Stimulated activated naive CD8-positive, alpha-beta T cell treated with anti-CD3 and anti-CD28 coated beads, Interleukin-15, amount 100 ng/mL, for 72 hours (primary cell): Measurements from ENCODE around the gene ARHGEF16.
A peak's percentile ranks its signal among the peaks of the same experiment; 100 is the strongest.

ENCODE experiments used
- ATAC-seq: fragments of 150-1000 bp; cut with Tn5 transposase; 2 replicates; pipeline ENCODE4 v1.10.0; 2021; ENCODE audit warnings: mild to moderate bottlenecking, moderate library complexity
- DNase-seq, 2 donors: peaks; one replicate each; pipeline ENCODE4 v3.0.0; 2021 to 2022
- H3K27ac Mint-ChIP-seq, 2 donors: one replicate each; pipeline ENCODE4 v1.8.0; 2022; ENCODE audit warnings: mild to moderate bottlenecking in 2 of 2, mixed read lengths in 2 of 2, moderate library complexity in 2 of 2
- H3K27me3 Mint-ChIP-seq: one replicate; pipeline ENCODE4 v1.8.0; 2022; ENCODE audit warnings: mixed read lengths
- H3K4me1 Mint-ChIP-seq: one replicate; pipeline ENCODE4 v1.8.0; 2022; ENCODE audit warnings: mild to moderate bottlenecking, mixed read lengths
- H3K4me3 Mint-ChIP-seq, 2 donors: one replicate each; pipeline ENCODE4 v1.8.0; 2022; ENCODE audit warnings: mild to moderate bottlenecking in 2 of 2, mixed read lengths in 2 of 2, moderate library complexity in 1 of 2
- H3K9me3 Mint-ChIP-seq, 2 donors: one replicate each; pipeline ENCODE4 v1.8.0; 2022; ENCODE audit warnings: mixed read lengths in 2 of 2

ARHGEF16 gene

GRCh38 chr1:3474016-3474415 lies 19.6 kb downstream of the ARHGEF16 start:
- no peaks in the 10 kb centered on the region for H3K9me3 Mint-ChIP-seq
- no peak overlapping the region for H3K4me3 Mint-ChIP-seq
- no peaks in the 10 kb centered on the region for H3K4me1 Mint-ChIP-seq
- peaks cover 14% of the 10 kb centered on the region for H3K27me3 Mint-ChIP-seq
- H3K27ac Mint-ChIP-seq, result no peak overlapping the region
- ATAC-seq, result no peak
- no peak for DNase-seq

- no peak overlapping the region for H3K27ac Mint-ChIP-seq
- DNase-seq (no peak), ATAC-seq (no peak)
- H3K27me3 Mint-ChIP-seq, result peaks cover 14% of the 10 kb centered on the region
- no peak overlapping the region for H3K4me3 Mint-ChIP-seq
- H3K4me1 Mint-ChIP-seq, result no peaks in the 10 kb centered on the region
- H3K9me3 Mint-ChIP-seq, result no peaks in the 10 kb centered on the region
Observed at GRCh38 chr1:3474421-3474820, 20.0 kb downstream of the ARHGEF16 start.

GRCh38 chr1:3475839-3476573 lies 21.5 kb downstream of the ARHGEF16 start:
- DNase-seq (no peak), ATAC-seq (no peak)
- Mint-ChIP-seq H3K9me3 (no peaks in the 10 kb centered on the region), H3K27me3 (peaks cover 14% of the 10 kb centered on the region), H3K4me1 (no peaks in the 10 kb centered on the region), H3K4me3 (no peak overlapping the region), H3K27ac (no peak overlapping the region)

GRCh38 chr1:3476666-3477065 lies 22.2 kb downstream of the ARHGEF16 start:
- ATAC-seq (peak; percentile 33), DNase-seq (no peak)
- H3K27ac Mint-ChIP-seq, result no peak overlapping the region
- no peaks in the 10 kb centered on the region for H3K9me3 Mint-ChIP-seq
- no peak overlapping the region for H3K4me3 Mint-ChIP-seq
- peaks cover 14% of the 10 kb centered on the region for H3K27me3 Mint-ChIP-seq
- H3K4me1 Mint-ChIP-seq, result no peaks in the 10 kb centered on the region

GRCh38 chr1:3477241-3477995 lies 23.0 kb downstream of the ARHGEF16 start:
- ATAC-seq, result peak; percentile 67
- H3K27ac Mint-ChIP-seq, result no peak overlapping the region

GRCh38 chr1:3478187-3478586 lies 23.7 kb downstream of the ARHGEF16 start:
- DNase-seq (no peak), ATAC-seq (no peak)
- Mint-ChIP-seq H3K4me3 (no peak overlapping the region), H3K9me3 (no peaks in the 10 kb centered on the region), H3K27me3 (peaks cover 14% of the 10 kb centered on the region), H3K4me1 (no peaks in the 10 kb centered on the region), H3K27ac (no peak overlapping the region)

More at GRCh38 chr1:3477241-3477995, 23.0 kb downstream of the ARHGEF16 start:
- Mint-ChIP-seq H3K4me3 (no peak overlapping the region), H3K4me1 (no peaks in the 10 kb centered on the region), H3K27me3 (peaks cover 14% of the 10 kb centered on the region), H3K9me3 (no peaks in the 10 kb centered on the region)
- DNase-seq, result no peak

- ATAC-seq, result no peak
- Mint-ChIP-seq H3K27me3 (peaks cover 6% of the 10 kb centered on the region), H3K4me3 (no peak overlapping the region)
Observed at GRCh38 chr1:3479511-3480368, 25.3 kb downstream of the ARHGEF16 start.

GRCh38 chr1:3480369-3480719 lies 25.9 kb downstream of the ARHGEF16 start:
- H3K4me1 Mint-ChIP-seq, result peaks cover 6% of the 10 kb centered on the region
- no peak overlapping the region for H3K4me3 Mint-ChIP-seq
- no peak for ATAC-seq
- no peak for DNase-seq
- no peaks in the 10 kb centered on the region for H3K9me3 Mint-ChIP-seq
- no peak overlapping the region for H3K27ac Mint-ChIP-seq
- H3K27me3 Mint-ChIP-seq, result peaks cover 6% of the 10 kb centered on the region

More at GRCh38 chr1:3479511-3480368, 25.3 kb downstream of the ARHGEF16 start:
- H3K9me3 Mint-ChIP-seq, result no peaks in the 10 kb centered on the region
- no peak overlapping the region for H3K27ac Mint-ChIP-seq
- peaks cover 6% of the 10 kb centered on the region for H3K4me1 Mint-ChIP-seq
- DNase-seq, result no peak

- no peak for DNase-seq
- Mint-ChIP-seq H3K4me1 (peaks cover 6% of the 10 kb centered on the region), H3K9me3 (no peaks in the 10 kb centered on the region), H3K27me3 (peaks cover 6% of the 10 kb centered on the region), H3K4me3 (no peak overlapping the region), H3K27ac (no peak overlapping the region)
- ATAC-seq, result no peak
Observed at GRCh38 chr1:3481046-3481445, 26.6 kb downstream of the ARHGEF16 start.

GRCh38 chr1:3481836-3482375 lies 27.4 kb downstream of the ARHGEF16 start:
- Mint-ChIP-seq H3K27me3 (peaks cover 6% of the 10 kb centered on the region), H3K27ac (no peak overlapping the region), H3K4me1 (peaks cover 6% of the 10 kb centered on the region), H3K9me3 (no peaks in the 10 kb centered on the region), H3K4me3 (no peak overlapping the region)
- no peak for DNase-seq
- ATAC-seq, result no peak

GRCh38 chr1:3482378-3482849 lies 27.9 kb downstream of the ARHGEF16 start:
- H3K9me3 Mint-ChIP-seq, result no peaks in the 10 kb centered on the region
- peak; percentile 41 for ATAC-seq
- peaks cover 6% of the 10 kb centered on the region for H3K4me1 Mint-ChIP-seq
- no peak for DNase-seq
- peaks cover 6% of the 10 kb centered on the region for H3K27me3 Mint-ChIP-seq
- no peak overlapping the region for H3K27ac Mint-ChIP-seq
- no peak overlapping the region for H3K4me3 Mint-ChIP-seq

GRCh38 chr1:3483380-3483779 lies 28.9 kb downstream of the ARHGEF16 start:
- H3K27ac Mint-ChIP-seq, result no peak overlapping the region
- H3K27me3 Mint-ChIP-seq, result no peaks in the 10 kb centered on the region
- no peak for DNase-seq
- ATAC-seq, result peak; percentile 7
- H3K4me3 Mint-ChIP-seq, result no peak overlapping the region
- H3K9me3 Mint-ChIP-seq, result peaks cover 0 to 5% of the 10 kb centered on the region in 2 donors
- peaks cover 6% of the 10 kb centered on the region for H3K4me1 Mint-ChIP-seq

- Mint-ChIP-seq H3K4me3 (no peak overlapping the region), H3K27me3 (no peaks in the 10 kb centered on the region), H3K27ac (peak overlapping the region in 1 of 2 donors; percentile 65), H3K4me1 (peaks cover 6% of the 10 kb centered on the region), H3K9me3 (peaks cover 5 to 10% of the 10 kb centered on the region in 2 donors)
- ATAC-seq (peak; percentile 47), DNase-seq (peak; percentile 40 to 47)
Observed at GRCh38 chr1:3483801-3484444, 29.5 kb downstream of the ARHGEF16 start.

GRCh38 chr1:3485016-3485415 lies 30.6 kb downstream of the ARHGEF16 start:
- H3K4me3 Mint-ChIP-seq, result no peak overlapping the region
- H3K27ac Mint-ChIP-seq, result no peak overlapping the region
- DNase-seq (no peak), ATAC-seq (no peak)
- peaks cover 9 to 13% of the 10 kb centered on the region in 2 donors for H3K9me3 Mint-ChIP-seq
- H3K27me3 Mint-ChIP-seq, result no peaks in the 10 kb centered on the region
- H3K4me1 Mint-ChIP-seq, result peaks cover 6% of the 10 kb centered on the region

GRCh38 chr1:3488432-3488831 lies 34.0 kb downstream of the ARHGEF16 start:
- peaks cover 15% of the 10 kb centered on the region for H3K4me1 Mint-ChIP-seq
- no peak overlapping the region for H3K27ac Mint-ChIP-seq
- peaks cover 9 to 13% of the 10 kb centered on the region in 2 donors for H3K9me3 Mint-ChIP-seq
- no peak for DNase-seq
- ATAC-seq, result no peak
- no peak overlapping the region for H3K4me3 Mint-ChIP-seq
- H3K27me3 Mint-ChIP-seq, result no peaks in the 10 kb centered on the region
